Activated naive CD4-positive, alpha-beta T cell treated with anti-CD3 and anti-CD28 coated beads, Interleukin-2, amount 10 ng/mL, durations not matched to agents 7 days and 5 days (primary cell): ENCODE measurements around the gene TLL2.

Source experiments
- CTCF ChIA-PET: fragments of 350-600 bp; sonication (Branson Sonifier 250); formaldehyde crosslinking; loops from one replicate; lab custom pipeline; 2021; ENCODE audit warnings: antibody characterized with exemption; lab: Charles Lee
- DNase-seq: peaks from one replicate; pipeline ENCODE4 v3.0.0-alpha.2; 2020
- H3K27ac Mint-ChIP-seq: one replicate; pipeline ENCODE4 v1.8.0; 2021; ENCODE audit warnings: mild to moderate bottlenecking, moderate library complexity, mixed read lengths
- H3K27me3 Mint-ChIP-seq: one replicate; pipeline ENCODE4 v1.8.0; 2021; ENCODE audit warnings: mild to moderate bottlenecking, mixed read lengths
- H3K36me3 Mint-ChIP-seq: one replicate; pipeline ENCODE4 v1.8.0; 2021; ENCODE audit warnings: mixed read lengths
- H3K4me1 Mint-ChIP-seq: one replicate; pipeline ENCODE4 v1.8.0; 2021; ENCODE audit warnings: mixed read lengths
- H3K4me3 Mint-ChIP-seq: one replicate; pipeline ENCODE4 v1.8.0; 2021; ENCODE audit warnings: mild to moderate bottlenecking, moderate library complexity, mixed read lengths
- H3K9me3 Mint-ChIP-seq: one replicate; pipeline ENCODE4 v1.8.0; 2021; ENCODE audit warnings: mixed read lengths

TLL2 gene

DNA sequence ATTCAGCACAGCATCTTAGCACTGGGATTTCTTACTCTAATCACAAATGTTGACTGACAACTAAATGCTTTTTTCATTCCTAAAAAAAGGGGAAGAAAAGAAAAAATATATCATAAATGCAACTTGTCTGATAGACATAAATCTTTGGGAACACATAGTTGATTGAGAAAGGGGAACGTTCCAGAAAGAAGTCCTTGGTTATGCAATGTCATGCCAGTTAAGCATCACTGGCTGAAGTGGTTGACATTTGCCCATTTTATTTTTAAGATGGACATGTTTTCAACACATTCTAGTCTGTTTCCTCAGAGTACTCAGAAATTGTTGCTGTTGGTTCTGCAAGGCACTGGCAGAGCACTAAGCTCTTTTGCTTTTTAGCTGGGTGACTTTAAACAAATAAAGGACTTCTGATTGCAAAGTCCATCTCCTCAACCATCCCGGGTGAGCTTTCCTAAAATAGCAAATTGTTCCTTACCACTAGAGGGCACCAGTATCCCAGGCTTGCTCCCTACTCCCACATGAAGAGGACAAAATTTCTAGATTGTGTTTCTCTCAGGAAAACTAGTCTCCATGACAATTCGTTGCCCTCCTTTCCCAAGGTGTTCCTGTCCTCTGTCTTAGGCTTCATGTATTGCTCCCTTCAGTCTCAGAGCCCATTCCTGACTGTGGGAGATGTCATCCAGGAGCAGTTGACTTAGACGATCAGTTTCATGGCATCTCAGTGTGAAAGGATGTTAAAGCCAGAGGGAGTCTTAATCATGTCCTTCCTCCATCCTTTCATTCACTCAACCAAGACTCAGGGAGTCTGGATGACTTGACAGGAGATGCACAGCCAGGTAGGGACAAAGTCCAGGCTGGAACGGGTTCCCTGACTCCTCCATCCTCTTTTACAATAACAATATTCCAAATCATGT is 178.9 kb downstream of the TLL2 start:
- Mint-ChIP-seq H3K36me3 (no peaks in the 10 kb centered on the region), H3K27me3 (peaks cover 17% of the 10 kb centered on the region), H3K9me3 (no peaks in the 10 kb centered on the region), H3K27ac (no peak overlapping the region), H3K4me1 (peaks cover 10% of the 10 kb centered on the region), H3K4me3 (no peak overlapping the region)
- CTCF ChIA-PET = interaction anchor here (0.8 to 1.8 kb wide), 9 partner anchors 12 to 322 kb away, joined by 3 to 5 read pairs (median 3); no protein-coding TSS in a partner anchor
- no peak for DNase-seq

DNA sequence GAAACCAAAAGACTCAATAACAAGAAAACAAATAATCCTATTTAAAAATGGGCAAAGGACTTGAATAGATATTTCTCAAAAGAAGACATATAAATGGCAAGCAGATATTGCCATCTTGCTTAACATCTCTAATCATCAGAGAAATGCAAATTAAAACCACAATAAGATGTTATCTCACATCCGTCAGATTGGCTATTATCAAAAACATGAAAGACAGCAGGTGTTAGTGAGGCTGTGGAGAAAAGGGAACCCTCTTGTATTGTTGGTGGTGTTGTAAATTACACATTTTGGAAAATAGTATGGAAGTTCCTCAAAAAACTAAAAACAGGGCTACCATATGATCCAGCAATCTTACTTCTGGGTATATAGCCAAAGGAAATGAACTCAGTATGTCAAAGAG is 180.6 kb downstream of the TLL2 start:
- Mint-ChIP-seq H3K27ac (no peak overlapping the region), H3K9me3 (no peaks in the 10 kb centered on the region), H3K36me3 (no peaks in the 10 kb centered on the region), H3K27me3 (peaks cover 19% of the 10 kb centered on the region), H3K4me1 (peaks cover 10% of the 10 kb centered on the region), H3K4me3 (no peak overlapping the region)
- DNase-seq = no peak
- CTCF ChIA-PET = interaction anchor here (0.6 kb wide), 1 partner anchor 78 kb away, joined by 6 read pairs; no protein-coding TSS in a partner anchor

DNA sequence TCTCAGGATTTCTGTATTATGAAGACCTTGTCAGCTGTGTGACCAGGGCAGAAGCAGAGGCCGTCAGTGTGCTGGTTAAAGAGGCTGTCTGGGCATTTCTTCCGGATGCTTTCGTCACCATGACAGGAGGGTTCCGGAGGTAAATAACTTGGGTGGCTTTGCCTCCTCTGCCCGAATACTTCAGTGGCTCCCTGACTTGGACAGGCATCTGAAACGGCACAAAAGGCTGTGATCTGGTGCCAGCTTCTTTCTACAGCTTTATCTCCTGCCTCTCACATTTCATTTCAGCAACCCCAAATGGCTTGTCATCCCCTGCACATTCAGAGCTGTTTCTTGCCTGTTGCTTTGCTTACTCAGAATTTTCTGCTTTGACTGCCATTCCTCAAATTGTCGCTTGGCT is 186.3 kb downstream of the TLL2 start:
- Mint-ChIP-seq H3K27me3 (peaks cover 21% of the 10 kb centered on the region), H3K4me3 (no peak overlapping the region), H3K9me3 (no peaks in the 10 kb centered on the region), H3K27ac (no peak overlapping the region), H3K4me1 (no peaks in the 10 kb centered on the region), H3K36me3 (no peaks in the 10 kb centered on the region)
- no peak for DNase-seq
- CTCF ChIA-PET = no interaction called here

DNA sequence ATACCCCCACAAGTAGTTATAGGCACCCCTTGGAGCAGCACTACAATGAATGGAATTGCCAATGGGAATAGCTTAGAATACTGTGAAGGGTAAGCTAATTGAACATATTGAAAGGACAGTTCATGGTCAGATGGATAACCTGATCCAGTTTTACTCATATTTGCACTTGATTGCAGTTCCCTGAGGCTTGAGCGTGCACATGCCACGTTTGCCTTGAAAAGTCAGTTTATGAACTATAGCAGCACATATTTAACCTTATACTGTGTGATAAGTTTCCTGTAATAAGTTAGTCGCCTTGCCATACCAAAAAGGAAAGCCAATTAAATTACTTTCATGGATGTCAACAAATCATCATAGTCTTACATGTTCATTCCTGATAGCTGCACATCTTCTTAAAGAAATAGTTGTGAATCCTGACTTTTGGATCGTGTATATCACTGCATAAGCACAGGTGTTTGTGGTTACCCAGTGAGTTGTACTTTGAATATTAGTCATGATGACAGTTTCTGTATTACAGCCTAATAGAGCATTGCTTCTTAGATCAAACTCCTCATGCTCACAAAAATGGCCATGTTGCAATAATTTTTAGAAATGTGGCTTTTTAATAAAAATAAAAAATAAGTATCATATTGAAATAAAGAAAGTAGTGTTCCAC is 187.9 kb downstream of the TLL2 start:
- no peaks in the 10 kb centered on the region for H3K36me3 Mint-ChIP-seq
- H3K27ac Mint-ChIP-seq = no peak overlapping the region
- H3K9me3 Mint-ChIP-seq = no peaks in the 10 kb centered on the region
- no peak overlapping the region for H3K4me3 Mint-ChIP-seq
- H3K27me3 Mint-ChIP-seq = peaks cover 18% of the 10 kb centered on the region
- H3K4me1 Mint-ChIP-seq = no peaks in the 10 kb centered on the region
- CTCF ChIA-PET = interaction anchor here (0.6 kb wide), 1 partner anchor 11 kb away, joined by 3 read pairs; no protein-coding TSS in a partner anchor
- DNase-seq = no peak

DNA sequence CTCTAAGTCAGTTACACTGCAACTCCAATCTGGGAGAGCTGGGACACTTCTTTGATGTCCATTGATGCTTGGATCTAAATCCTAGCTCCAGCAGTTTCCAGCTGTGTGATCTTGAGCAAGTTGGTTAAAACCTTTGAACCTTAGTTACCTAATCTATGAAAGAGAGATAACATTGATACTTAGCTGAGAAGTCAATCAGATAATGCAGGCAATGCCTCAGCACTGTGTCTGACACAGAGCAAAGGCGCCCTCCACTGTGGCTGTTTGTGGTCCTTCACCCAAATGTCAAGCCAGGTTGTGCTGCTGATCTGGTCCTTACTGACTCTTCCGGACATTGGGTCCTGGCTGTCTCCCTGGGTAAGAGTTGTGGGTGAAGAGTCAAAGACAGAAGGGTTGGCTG is 189.3 kb downstream of the TLL2 start:
- no peaks in the 10 kb centered on the region for H3K36me3 Mint-ChIP-seq
- H3K9me3 Mint-ChIP-seq = no peaks in the 10 kb centered on the region
- no peak overlapping the region for H3K4me3 Mint-ChIP-seq
- no peaks in the 10 kb centered on the region for H3K4me1 Mint-ChIP-seq
- no peak overlapping the region for H3K27ac Mint-ChIP-seq
- H3K27me3 Mint-ChIP-seq = peaks cover 18% of the 10 kb centered on the region
- no peak for DNase-seq
- CTCF ChIA-PET = interaction anchor here (1.0 kb wide), 1 partner anchor 95 kb away, joined by 4 read pairs; no protein-coding TSS in a partner anchor

DNA sequence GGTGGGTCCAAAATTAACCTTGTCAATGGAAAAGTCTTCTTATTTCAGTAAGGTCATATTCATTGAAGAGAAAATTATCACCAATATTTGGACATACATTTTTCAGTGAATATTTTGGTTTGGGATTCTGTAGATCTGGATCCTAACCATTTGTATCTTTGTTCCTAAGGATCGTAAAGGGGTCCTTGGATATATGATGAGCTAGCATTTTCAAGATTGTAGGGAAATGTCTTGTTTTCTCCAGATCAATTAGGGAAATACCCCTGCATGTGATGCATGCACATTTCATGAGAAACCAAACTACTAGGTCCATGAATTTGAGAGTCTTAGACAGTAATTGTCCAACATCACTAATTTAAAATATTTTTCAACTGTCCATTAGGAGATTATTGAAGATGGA is 191.5 kb downstream of the TLL2 start:
- CTCF ChIA-PET = interaction anchor here (1.0 to 1.3 kb wide), 2 partner anchors 9 to 12 kb away, joined by 3 to 5 read pairs; no protein-coding TSS in a partner anchor
- no peaks in the 10 kb centered on the region for H3K9me3 Mint-ChIP-seq
- no peaks in the 10 kb centered on the region for H3K4me1 Mint-ChIP-seq
- DNase-seq = no peak
- no peaks in the 10 kb centered on the region for H3K36me3 Mint-ChIP-seq
- H3K4me3 Mint-ChIP-seq = no peak overlapping the region
- H3K27ac Mint-ChIP-seq = no peak overlapping the region
- peaks cover 7% of the 10 kb centered on the region for H3K27me3 Mint-ChIP-seq

DNA sequence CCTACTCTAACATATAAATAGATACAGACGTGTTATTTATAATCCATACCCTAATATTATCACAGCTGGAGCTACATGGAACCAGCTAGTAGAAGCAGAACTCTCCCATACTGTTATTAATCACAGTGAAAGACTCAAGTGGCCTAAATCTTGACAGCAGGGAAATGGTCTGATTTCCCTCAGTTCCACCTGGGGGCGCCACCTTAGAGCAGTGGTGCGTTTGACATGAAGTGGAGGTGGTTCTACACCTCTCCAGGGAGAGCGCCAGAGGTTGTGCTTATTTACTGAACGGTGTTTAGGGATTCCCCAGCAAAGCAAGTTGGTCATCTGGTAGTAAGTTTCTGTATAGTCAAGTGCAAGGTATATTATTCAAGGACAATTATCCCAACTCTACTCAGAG is 191.9 kb downstream of the TLL2 start:
- Mint-ChIP-seq H3K9me3 (no peaks in the 10 kb centered on the region), H3K27me3 (peaks cover 7% of the 10 kb centered on the region), H3K36me3 (no peaks in the 10 kb centered on the region), H3K4me1 (no peaks in the 10 kb centered on the region), H3K27ac (no peak overlapping the region), H3K4me3 (no peak overlapping the region)
- CTCF ChIA-PET = interaction anchor here (1.0 to 1.3 kb wide), 2 partner anchors 10 to 13 kb away, joined by 3 to 5 read pairs; no protein-coding TSS in a partner anchor
- no peak for DNase-seq

DNA sequence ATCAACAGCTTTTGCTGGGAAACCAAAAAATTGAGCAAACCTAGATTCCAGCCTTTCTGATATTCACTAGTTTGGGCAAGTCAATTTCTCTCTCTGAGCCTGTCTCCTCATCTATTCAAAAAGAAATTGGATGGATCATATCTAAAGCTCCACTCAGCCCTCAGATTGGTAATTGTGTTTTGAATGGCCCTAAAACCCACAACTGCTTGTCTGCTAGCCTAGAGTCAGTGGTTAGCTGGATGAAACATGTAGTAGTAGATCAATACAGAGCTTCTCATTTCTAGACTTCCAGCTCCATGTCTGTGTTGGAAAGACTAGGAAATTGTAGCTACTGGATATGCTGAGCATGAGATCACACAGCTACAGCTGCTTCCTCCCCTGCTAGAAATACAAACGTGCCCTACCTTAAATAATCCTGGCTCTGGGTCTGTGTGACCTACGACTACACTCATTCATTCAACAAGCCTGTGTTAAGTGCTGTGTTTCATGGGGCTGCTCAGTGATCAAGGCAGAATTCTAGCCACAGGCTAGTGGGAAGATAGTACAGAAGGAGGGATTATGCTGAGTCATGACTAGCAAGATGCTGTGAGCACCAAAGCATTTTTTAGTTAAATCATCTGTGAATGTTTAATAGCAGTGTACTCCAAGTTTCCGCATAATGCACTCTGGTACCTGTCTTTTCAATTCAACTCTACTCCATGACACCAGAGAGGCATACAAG is 193.8 kb downstream of the TLL2 start:
- DNase-seq = no peak
- H3K4me3 Mint-ChIP-seq = no peak overlapping the region
- H3K9me3 Mint-ChIP-seq = no peaks in the 10 kb centered on the region
- peaks cover 11% of the 10 kb centered on the region for H3K27me3 Mint-ChIP-seq
- H3K36me3 Mint-ChIP-seq = no peaks in the 10 kb centered on the region
- CTCF ChIA-PET = interaction anchor here (0.6 to 1.8 kb wide), 4 partner anchors 14 to 244 kb away, joined by 3 to 11 read pairs (median 3); no protein-coding TSS in a partner anchor
- H3K4me1 Mint-ChIP-seq = no peaks in the 10 kb centered on the region
- no peak overlapping the region for H3K27ac Mint-ChIP-seq

DNA sequence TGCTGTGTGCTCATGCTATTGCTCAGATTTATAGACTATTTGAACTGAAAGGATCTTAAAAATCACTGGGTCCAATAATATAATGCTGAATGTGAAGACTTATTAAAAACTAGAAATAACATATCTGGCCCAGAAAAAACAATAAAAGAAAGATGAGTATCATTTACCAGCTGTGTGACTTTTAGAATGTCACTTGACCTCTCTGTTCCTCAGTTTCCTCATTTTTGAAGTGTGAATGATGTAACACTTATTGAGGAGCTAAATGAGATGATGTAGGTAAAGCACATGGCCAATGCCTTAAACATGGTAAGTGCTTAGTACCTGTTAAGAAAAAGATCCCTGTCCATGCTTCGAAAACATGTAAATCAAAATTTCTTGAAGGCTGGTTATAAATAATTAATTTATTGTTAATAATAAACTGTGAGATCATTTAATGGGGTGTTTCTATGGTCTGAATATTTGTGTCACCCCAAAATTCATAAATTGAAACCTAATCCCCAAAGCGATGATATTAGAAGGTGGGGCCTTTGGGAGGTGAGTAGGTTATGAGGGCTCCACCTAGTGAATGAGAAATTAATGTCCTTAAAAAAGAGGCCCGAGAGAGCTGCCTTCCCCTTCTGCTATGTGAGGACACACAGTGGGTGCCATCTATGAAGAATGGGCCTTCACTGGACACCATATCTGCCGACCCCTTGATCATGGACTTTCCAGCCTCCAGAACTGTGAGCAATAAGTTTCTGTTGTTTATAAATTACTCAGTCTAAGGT is 196.5 kb downstream of the TLL2 start:
- CTCF ChIA-PET = interaction anchor here (0.9 kb wide), 1 partner anchor 12 kb away, joined by 3 read pairs; no protein-coding TSS in a partner anchor
- Mint-ChIP-seq H3K27me3 (peaks cover 7% of the 10 kb centered on the region), H3K4me1 (no peaks in the 10 kb centered on the region), H3K4me3 (no peak overlapping the region), H3K9me3 (no peaks in the 10 kb centered on the region), H3K36me3 (no peaks in the 10 kb centered on the region), H3K27ac (no peak overlapping the region)
- DNase-seq = no peak
